Trophoblast cell (in vitro differentiated cells and primary cell): ENCODE measurements around the gene MAFB.

Source experiments
- DNase-seq, 2 donors: peaks; one replicate each; pipeline ENCODE4 v3.0.0-alpha.2; 2016
- H2AFZ ChIP-seq: 2 replicates; pipeline ENCODE4 v1.6.1; 2013; ENCODE audit warnings: low read length, moderate library complexity, mild to moderate bottlenecking; ENCODE audit not compliant: insufficient read depth, poor library complexity
- H2AK5ac ChIP-seq: 2 replicates; pipeline ENCODE4 v1.6.1; 2013; ENCODE audit warnings: mild to moderate bottlenecking, low read length
- H2BK120ac ChIP-seq: 2 replicates; pipeline ENCODE4 v1.6.1; 2013; ENCODE audit warnings: low read length, mild to moderate bottlenecking, moderate library complexity; ENCODE audit not compliant: insufficient read depth, poor library complexity
- H2BK12ac ChIP-seq: 2 replicates; pipeline ENCODE4 v1.6.1; 2013; ENCODE audit warnings: mild to moderate bottlenecking, low read length, moderate library complexity
- H2BK5ac ChIP-seq: 2 replicates; pipeline ENCODE4 v1.6.1; 2013; ENCODE audit warnings: low read length, low read depth, moderate library complexity, mild to moderate bottlenecking; ENCODE audit not compliant: poor library complexity
- H3K14ac ChIP-seq: 2 replicates; pipeline ENCODE4 v1.6.1; 2013; ENCODE audit warnings: mild to moderate bottlenecking, low read length
- H3K18ac ChIP-seq: 2 replicates; pipeline ENCODE4 v1.6.1; 2013; ENCODE audit warnings: mild to moderate bottlenecking, low read length
- H3K23ac ChIP-seq: 2 replicates; pipeline ENCODE4 v1.6.1; 2013; ENCODE audit warnings: low read length
- H3K27ac ChIP-seq: 2 replicates; pipeline ENCODE4 v1.5.1; 2013; ENCODE audit warnings: low read depth, mild to moderate bottlenecking, inconsistent platforms, low read length, moderate library complexity
- H3K27me3 ChIP-seq: 2 replicates; pipeline ENCODE4 v1.6.1; 2013; ENCODE audit warnings: inconsistent platforms, mild to moderate bottlenecking, low read length, moderate library complexity; ENCODE audit not compliant: insufficient read depth
- H3K36me3 ChIP-seq, 2 experiments: 1 replicate in 1 of 2; 2 replicates in 1 of 2; pipeline ENCODE4 v1.6.1; 2013; ENCODE audit warnings: low read length in 2 of 2, mild to moderate bottlenecking in 2 of 2, moderate library complexity in 1 of 2; ENCODE audit not compliant: insufficient read depth in 2 of 2, control insufficient read depth in 1 of 2
- H3K4ac ChIP-seq: 2 replicates; pipeline ENCODE4 v1.6.1; 2013; ENCODE audit warnings: low read depth, mild to moderate bottlenecking, low read length, moderate library complexity
- H3K4me1 ChIP-seq, 2 experiments: 1 replicate in 1 of 2; 2 replicates in 1 of 2; pipeline ENCODE4 v1.6.1; 2013; ENCODE audit warnings: low read length in 2 of 2, mild to moderate bottlenecking in 2 of 2, moderate library complexity in 1 of 2; ENCODE audit not compliant: insufficient read depth in 2 of 2, control insufficient read depth in 1 of 2
- H3K4me2 ChIP-seq: 2 replicates; pipeline ENCODE4 v1.6.1; 2013; ENCODE audit warnings: inconsistent platforms, mild to moderate bottlenecking, low read length, moderate library complexity
- H3K4me3 ChIP-seq: 2 replicates; pipeline ENCODE4 v1.5.1; 2013; ENCODE audit warnings: mild to moderate bottlenecking, low read depth, low read length, inconsistent platforms
- H3K79me1 ChIP-seq: one replicate; pipeline ENCODE4 v1.6.1; 2013; ENCODE audit warnings: low read length
- H3K79me2 ChIP-seq: 2 replicates; pipeline ENCODE4 v1.6.1; 2013; ENCODE audit warnings: low read length, mild to moderate bottlenecking; ENCODE audit not compliant: control insufficient read depth, insufficient read depth, poor library complexity
- H3K9ac ChIP-seq: 2 replicates; pipeline ENCODE4 v1.6.1; 2013; ENCODE audit warnings: mild to moderate bottlenecking, low read length
- H3K9me3 ChIP-seq: 2 replicates; pipeline ENCODE4 v1.6.1; 2013; ENCODE audit warnings: low read depth, mild to moderate bottlenecking, control low read depth, inconsistent platforms, low read length; ENCODE audit not compliant: insufficient read depth
- H4K12ac ChIP-seq: 2 replicates; pipeline ENCODE4 v1.6.1; 2013; ENCODE audit warnings: low read depth, mild to moderate bottlenecking, low read length, moderate library complexity
- H4K8ac ChIP-seq: 2 replicates; pipeline ENCODE4 v1.6.1; 2013; ENCODE audit warnings: low read depth, mild to moderate bottlenecking, low read length, moderate library complexity
- H4K91ac ChIP-seq: one replicate; pipeline ENCODE4 v1.6.1; 2013; ENCODE audit warnings: low read depth, mild to moderate bottlenecking, low read length, moderate library complexity
- whole genome bisulfite sequencing: extraction: QIAGEN DNeasy Blood & Tissue Kit; methylation state at CpG from one replicate; pipeline ENCODE4 v1.1.7; 2013; ENCODE audit warnings: missing lambda C conversion rate; ENCODE audit not compliant: insufficient read length, insufficient coverage; ENCODE audit errors: extremely low coverage; 5-methylcytosine and 5-hydroxymethylcytosine counted together

The MAFB gene

GRCh38 chr20:40711079-40711478, 22.0 kb upstream of the MAFB start:
- no CpG with 5 or more reads among the region's 13 CpGs for WGBS
- no peak overlapping the region for H2BK12ac ChIP-seq
- H2BK5ac ChIP-seq, result no peak overlapping the region
- H4K91ac ChIP-seq, result no peak overlapping the region
- no peaks in the 10 kb centered on the region for H3K27me3 ChIP-seq
- H2AFZ ChIP-seq, result no peak overlapping the region
- no peaks in the 10 kb centered on the region for H3K79me1 ChIP-seq
- no peak overlapping the region for H3K4me2 ChIP-seq
- no peak overlapping the region for H2BK120ac ChIP-seq
- no peaks in the 10 kb centered on the region for H3K4me1 ChIP-seq
- no peak overlapping the region for H4K12ac ChIP-seq
- no peak for DNase-seq
- H3K27ac ChIP-seq, result no peak overlapping the region
- H3K4ac ChIP-seq, result no peak overlapping the region
- no peaks in the 10 kb centered on the region for H3K79me2 ChIP-seq
- H3K14ac ChIP-seq, result no peak overlapping the region
- no peak overlapping the region for H3K9ac ChIP-seq
- H3K4me3 ChIP-seq, result no peak overlapping the region
- no peak overlapping the region for H4K8ac ChIP-seq
- no peak overlapping the region for H3K18ac ChIP-seq
- H3K9me3 ChIP-seq, result no peaks in the 10 kb centered on the region
- no peaks in the 10 kb centered on the region for H3K36me3 ChIP-seq
- no peak overlapping the region for H2AK5ac ChIP-seq
- H3K23ac ChIP-seq, result no peak overlapping the region

- H4K8ac ChIP-seq, result no peak overlapping the region
Measured at GRCh38 chr20:40710603-40711002, 21.6 kb upstream of the MAFB start.

GRCh38 chr20:40706977-40707582, 18.0 kb upstream of the MAFB start:
- no peak overlapping the region for H3K9ac ChIP-seq
- no peak overlapping the region for H3K4ac ChIP-seq
- H3K4me2 ChIP-seq, result no peak overlapping the region
- no peaks in the 10 kb centered on the region for H3K9me3 ChIP-seq
- no peak overlapping the region for H2BK120ac ChIP-seq
- no peaks in the 10 kb centered on the region for H3K79me2 ChIP-seq
- no peaks in the 10 kb centered on the region for H3K79me1 ChIP-seq
- DNase-seq, result no peak
- H3K4me3 ChIP-seq, result no peak overlapping the region
- no peak overlapping the region for H3K27ac ChIP-seq
- no peak overlapping the region for H2BK12ac ChIP-seq
- H3K18ac ChIP-seq, result no peak overlapping the region
- H4K12ac ChIP-seq, result no peak overlapping the region
- no peak overlapping the region for H4K91ac ChIP-seq
- no peak overlapping the region for H2BK5ac ChIP-seq
- no peaks in the 10 kb centered on the region for H3K36me3 ChIP-seq
- no peaks in the 10 kb centered on the region for H3K27me3 ChIP-seq
- H2AFZ ChIP-seq, result no peak overlapping the region
- H3K4me1 ChIP-seq, result peaks cover 6 to 8% of the 10 kb centered on the region in 2 experiments
- whole genome bisulfite sequencing, result no CpG with 5 or more reads among the region's 3 CpGs
- no peak overlapping the region for H3K14ac ChIP-seq
- H3K23ac ChIP-seq, result no peak overlapping the region
- H2AK5ac ChIP-seq, result no peak overlapping the region
- no peak overlapping the region for H4K8ac ChIP-seq

More at GRCh38 chr20:40710603-40711002, 21.6 kb upstream of the MAFB start:
- Histone ChIP-seq H3K4ac (no peak overlapping the region), H2BK5ac (no peak overlapping the region), H2AFZ (no peak overlapping the region), H3K4me1 (no peaks in the 10 kb centered on the region), H3K9me3 (no peaks in the 10 kb centered on the region), H2BK120ac (no peak overlapping the region), H3K27me3 (no peaks in the 10 kb centered on the region), H3K9ac (no peak overlapping the region), H2AK5ac (no peak overlapping the region), H3K4me3 (no peak overlapping the region), H3K4me2 (no peak overlapping the region), H3K27ac (no peak overlapping the region), H2BK12ac (no peak overlapping the region), H3K79me1 (no peaks in the 10 kb centered on the region), H4K91ac (no peak overlapping the region), H3K18ac (no peak overlapping the region), H3K14ac (no peak overlapping the region), H3K79me2 (no peaks in the 10 kb centered on the region), H4K12ac (no peak overlapping the region), H3K23ac (no peak overlapping the region), H3K36me3 (no peaks in the 10 kb centered on the region)
- no peak for DNase-seq
- WGBS, result no CpG with 5 or more reads among the region's 13 CpGs

- Histone ChIP-seq H3K79me1 (no peaks in the 10 kb centered on the region), H3K4me3 (no peak overlapping the region), H4K8ac (no peak overlapping the region), H3K4me2 (no peak overlapping the region), H2BK120ac (no peak overlapping the region), H3K36me3 (no peaks in the 10 kb centered on the region), H2AFZ (no peak overlapping the region), H3K4ac (no peak overlapping the region), H3K18ac (no peak overlapping the region), H4K91ac (no peak overlapping the region), H3K4me1 (peaks cover 6 to 8% of the 10 kb centered on the region in 2 experiments), H2BK12ac (no peak overlapping the region), H3K9me3 (no peaks in the 10 kb centered on the region), H3K27me3 (no peaks in the 10 kb centered on the region), H2AK5ac (no peak overlapping the region), H3K9ac (no peak overlapping the region), H2BK5ac (no peak overlapping the region), H3K23ac (no peak overlapping the region), H3K14ac (no peak overlapping the region), H3K79me2 (no peaks in the 10 kb centered on the region), H4K12ac (no peak overlapping the region), H3K27ac (no peak overlapping the region)
- WGBS, result no CpG with 5 or more reads among the region's 3 CpGs
- no peak for DNase-seq
Measured at GRCh38 chr20:40705413-40705812, 16.4 kb upstream of the MAFB start.
